Stimulated activated CD8-positive, alpha-beta memory T cell treated with anti-CD3 and anti-CD28 coated beads, Interleukin-15, amount 100 ng/mL, for 4 hours (primary cell): ENCODE results near the gene BHLHE41.

Source experiments
- DNase-seq, 2 donors: peaks; one replicate each; pipeline ENCODE4 v3.0.0-alpha.2; 2020; ENCODE audit warnings: low read depth in 2 of 2

Gene BHLHE41

DNA sequence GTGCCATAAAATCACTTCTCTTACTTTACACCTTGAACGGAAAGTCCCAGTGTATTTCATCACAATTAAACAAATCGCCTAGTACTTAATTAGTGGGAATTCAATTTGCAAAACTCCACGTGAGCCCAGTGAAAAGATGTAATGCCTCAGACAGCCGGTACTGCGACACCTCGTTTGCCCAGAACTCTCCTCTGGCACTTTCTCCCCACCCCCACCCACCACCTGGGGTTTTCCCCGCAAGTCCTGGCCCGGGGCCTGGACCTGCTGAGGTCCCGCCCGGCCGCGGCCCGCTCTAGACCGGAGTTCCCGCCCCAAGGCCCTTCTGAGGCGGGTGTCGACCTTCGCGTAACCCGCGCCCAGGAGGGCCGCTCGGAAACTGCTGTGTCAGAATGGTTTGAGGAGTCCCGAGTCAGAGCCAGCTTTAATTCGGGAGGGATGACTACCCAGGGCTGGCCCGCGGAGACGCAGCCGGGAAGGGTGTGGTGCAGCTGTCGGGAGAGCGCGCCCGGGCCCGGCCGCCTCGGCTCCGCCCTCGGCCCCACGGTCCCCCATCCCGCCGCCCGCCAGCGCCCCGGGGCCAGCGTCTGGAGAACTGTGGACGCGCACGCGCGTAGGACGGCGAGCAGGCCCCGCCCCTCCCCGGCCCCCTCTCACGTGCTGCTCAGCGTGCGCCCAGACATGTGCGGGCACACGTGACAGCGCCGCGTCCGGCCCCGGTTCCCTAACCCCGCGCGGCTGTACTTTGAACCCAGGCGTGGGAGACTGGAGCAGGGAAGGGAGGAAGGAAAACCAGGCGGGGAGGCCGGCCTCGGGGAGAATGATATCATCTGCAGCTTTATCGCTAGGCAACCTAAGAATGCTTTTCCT, 10.8 kb downstream of the BHLHE41 start:
- peak; percentile 54 to 60 for DNase-seq

DNA sequence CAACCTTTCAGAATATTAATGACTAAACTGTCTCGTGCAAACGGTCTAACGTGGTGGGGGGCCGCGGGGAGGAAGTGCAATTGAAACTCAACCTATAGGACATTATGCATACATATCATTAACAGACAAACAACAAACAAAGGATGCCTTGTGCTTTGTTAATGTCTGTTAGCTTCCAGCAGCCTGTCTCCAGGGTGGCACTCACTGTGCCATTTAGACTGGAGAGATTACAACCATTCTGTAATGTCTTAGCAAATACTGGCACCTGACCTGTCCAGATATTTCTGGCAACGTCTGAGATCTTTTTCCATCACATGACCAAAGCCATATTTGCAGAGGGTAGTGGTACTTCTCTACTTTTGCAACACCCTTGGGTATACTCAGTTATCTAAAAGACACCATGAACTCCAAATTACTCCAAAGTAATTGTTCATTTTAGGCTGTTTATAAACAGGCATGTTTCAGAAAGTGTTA, 11.6 kb downstream of the BHLHE41 start:
- no peak for DNase-seq

GRCh38 chr12:26112703-26113147, 12.1 kb downstream of the BHLHE41 start:
- DNase-seq: no peak

- no peak for DNase-seq
Observed at GRCh38 chr12:26112232-26112631, 12.6 kb downstream of the BHLHE41 start.

- DNase-seq: no peak
Observed at GRCh38 chr12:26109343-26109881, 15.4 kb downstream of the BHLHE41 start.

- DNase-seq: no peak
Observed at GRCh38 chr12:26108915-26109314, 15.9 kb downstream of the BHLHE41 start.

- no peak for DNase-seq
Observed at GRCh38 chr12:26106347-26106746, 18.5 kb downstream of the BHLHE41 start.

DNA sequence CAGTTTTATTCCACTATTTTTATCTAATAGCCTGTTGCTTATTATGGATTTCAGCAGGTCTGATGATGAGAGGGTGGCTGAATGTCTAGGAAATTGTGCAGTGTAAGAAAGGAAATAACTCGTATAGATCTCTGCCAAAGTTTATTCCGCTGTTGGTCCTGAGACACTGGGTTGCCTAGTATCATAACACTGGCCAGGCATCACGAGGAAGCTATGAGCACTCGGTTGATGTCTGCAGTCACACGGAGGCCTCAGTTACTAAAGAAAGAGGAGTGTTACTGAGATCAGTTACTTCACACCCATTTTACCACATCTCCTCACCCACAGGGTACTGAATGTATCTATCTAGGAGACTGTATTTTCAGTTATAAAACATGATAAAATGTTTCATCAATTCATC, 21.9 kb downstream of the BHLHE41 start:
- no peak for DNase-seq

DNA sequence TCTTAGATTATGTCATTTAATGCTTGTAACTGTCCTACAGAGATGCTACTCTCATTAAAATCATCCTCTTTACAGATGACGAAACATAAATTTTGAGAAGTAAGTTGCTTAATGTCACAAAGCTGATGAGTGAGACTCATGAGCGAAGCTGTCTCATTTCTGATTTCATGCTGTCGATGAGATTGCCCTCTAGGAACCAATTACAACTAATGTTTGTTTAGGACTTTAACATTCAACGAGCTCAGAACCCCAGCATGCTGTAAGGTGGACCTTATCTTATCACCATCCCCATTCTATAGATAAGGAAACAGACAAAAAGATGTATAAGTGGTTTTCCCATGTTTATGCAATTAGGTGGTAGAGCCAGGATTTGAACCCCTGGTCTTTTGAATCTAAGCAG, 23.1 kb downstream of the BHLHE41 start:
- DNase-seq: no peak

GRCh38 chr12:26101350-26101734, 23.5 kb downstream of the BHLHE41 start:
- no peak for DNase-seq

GRCh38 chr12:26100666-26101349, 24.0 kb downstream of the BHLHE41 start:
- DNase-seq: no peak

- DNase-seq: peak; percentile 2 to 12
Observed at GRCh38 chr12:26097046-26097878, 27.6 kb downstream of the BHLHE41 start.

GRCh38 chr12:26096036-26096435, 28.8 kb downstream of the BHLHE41 start:
- no peak for DNase-seq

DNA sequence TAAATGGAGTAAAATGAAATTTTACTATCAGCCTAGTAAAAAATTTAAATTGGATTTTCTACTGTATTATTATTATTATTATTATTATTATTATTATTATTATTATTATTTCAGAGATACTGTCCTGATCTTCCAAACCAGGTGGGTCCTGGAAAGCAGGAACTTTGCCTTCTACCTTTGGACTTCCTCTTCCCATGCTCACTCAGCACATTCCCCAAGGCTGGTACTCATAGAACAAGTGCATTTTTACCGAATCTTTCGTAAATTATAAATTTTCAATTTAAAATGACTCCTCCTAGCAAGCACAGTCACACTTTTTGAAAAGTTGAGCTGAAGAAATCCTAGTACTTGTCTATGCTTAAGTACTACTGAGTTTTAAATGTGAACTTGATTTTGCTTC, 29.7 kb downstream of the BHLHE41 start:
- no peak for DNase-seq

GRCh38 chr12:26092346-26093105, 32.3 kb downstream of the BHLHE41 start:
- no peak for DNase-seq

DNA sequence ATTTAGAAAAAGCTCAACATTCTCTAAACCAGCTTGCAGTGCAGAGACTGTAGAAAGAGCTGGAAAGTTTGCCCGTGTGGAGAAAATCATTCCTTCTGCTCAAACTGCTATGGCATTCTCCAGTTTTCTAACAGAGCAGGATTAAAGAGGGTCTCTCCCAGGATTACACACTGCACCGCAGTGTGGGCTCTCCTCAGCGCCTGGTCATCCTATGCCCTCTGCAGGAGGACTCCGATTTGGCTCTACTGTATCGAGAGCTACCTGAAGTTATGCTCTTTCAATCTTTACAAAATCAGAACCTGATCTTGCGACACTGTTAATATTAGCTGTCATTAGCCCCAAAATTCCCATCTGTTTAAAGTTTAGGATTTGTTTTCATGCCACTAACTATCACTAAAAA, 33.0 kb downstream of the BHLHE41 start:
- no peak for DNase-seq

DNA sequence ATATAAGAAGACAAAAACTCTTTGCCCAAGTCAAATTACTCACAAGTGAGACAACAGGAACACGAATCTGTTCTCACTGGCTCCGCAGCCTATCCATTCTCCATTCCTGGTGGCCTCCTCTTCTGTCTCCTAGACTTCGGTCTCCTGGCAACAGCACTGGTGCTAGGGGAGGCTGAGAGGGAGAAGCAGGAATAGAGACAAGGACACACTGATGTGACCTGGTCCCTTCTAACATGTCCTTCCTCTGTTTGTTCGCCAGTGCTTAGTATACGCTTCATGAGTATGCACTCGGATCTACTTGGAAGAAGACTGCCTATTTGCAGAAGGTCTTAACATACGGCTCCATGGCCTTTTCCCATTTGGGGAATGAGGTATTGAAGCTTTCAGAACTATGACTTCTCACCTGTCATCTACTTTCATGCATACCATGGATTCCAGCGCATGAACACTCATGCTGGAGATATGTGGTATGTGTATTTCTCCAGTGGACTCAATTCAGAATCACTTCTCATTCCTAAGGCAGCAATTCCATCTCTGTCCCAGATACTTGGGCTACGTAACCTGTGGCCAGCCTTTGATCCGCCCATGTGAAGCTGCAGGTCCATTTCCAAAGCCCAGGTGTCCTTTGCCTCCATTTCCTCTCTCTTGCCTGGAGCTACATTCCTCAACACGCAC, 33.9 kb downstream of the BHLHE41 start:
- no peak for DNase-seq

DNA sequence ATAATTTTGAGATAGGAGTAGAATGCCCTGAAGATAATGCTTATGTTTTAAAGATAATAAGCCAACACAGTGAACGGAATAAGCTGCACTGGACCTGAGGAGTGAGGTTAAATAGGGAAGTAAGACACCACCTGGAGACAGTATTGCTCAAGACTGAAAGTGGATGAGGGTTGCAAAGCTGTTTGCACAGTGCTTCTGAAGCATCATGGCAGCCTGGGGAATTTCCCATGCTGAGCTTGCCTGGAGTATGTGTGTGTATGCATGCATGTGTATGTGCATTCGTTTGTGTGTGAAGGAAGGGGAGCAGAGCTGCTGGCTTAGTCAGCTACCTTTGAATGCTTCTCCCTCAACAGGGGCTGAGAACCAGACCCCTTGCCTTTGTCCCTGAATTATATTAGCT, 35.8 kb downstream of the BHLHE41 start:
- no peak for DNase-seq

DNA sequence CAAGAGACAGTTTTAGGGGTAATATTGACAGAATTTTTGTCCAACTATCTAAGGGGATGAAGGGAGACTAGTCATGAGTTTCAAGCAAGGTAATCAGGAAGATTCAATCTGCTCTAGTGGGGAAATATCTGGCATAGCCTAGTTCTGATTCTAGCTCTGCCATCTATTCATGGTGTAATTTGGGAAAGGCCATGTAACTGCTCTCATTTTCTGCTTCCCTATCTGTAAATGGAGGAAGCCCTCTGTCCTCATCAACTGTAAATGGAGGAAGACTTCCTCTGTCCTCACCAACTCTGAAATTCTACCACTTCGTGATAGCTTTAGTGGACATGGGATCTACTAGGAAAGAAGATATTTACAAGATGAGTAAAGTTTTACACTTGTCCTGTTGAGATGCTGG, 37.9 kb downstream of the BHLHE41 start:
- no peak for DNase-seq

- DNase-seq: no peak
Observed at GRCh38 chr12:26080911-26081310, 43.9 kb downstream of the BHLHE41 start.
